ENCODE measurements around the gene TUBG1. TPM values are rescaled to one million over a fixed set of nuclear protein-coding genes. Genes with fewer than 3 reads are reported as not detected.
"Not testable (repeated sequence)": the region's sequence is repeated elsewhere in the genome, so short reads cannot be mapped to it uniquely, and the experiment has no call there.

The TUBG1 gene
- total RNA-seq, 2 donors from 2014 or later: 32.3 to 86.9 TPM

GRCh38 chr17:42612013-42612412, 2.5 kb downstream of the TUBG1 start:
- Histone ChIP-seq H3K9ac (ENCODE audit: low read depth in 2 of 2, low read length in 2 of 2) (no peak overlapping the region), H3K4me1 (peaks cover 2% of the 10 kb centered on the region), H3K27ac (no peak overlapping the region), H3K4me3 (no peak overlapping the region), H3K9me3 (no peaks in the 10 kb centered on the region), H3K27me3 (no peaks in the 10 kb centered on the region), H3K36me3 (peaks cover 5% of the 10 kb centered on the region)
- intact Hi-C loops (cut with DNase I): no loop called here
- no peak for DNase-seq
- TF ChIP-seq, protein P1, sequence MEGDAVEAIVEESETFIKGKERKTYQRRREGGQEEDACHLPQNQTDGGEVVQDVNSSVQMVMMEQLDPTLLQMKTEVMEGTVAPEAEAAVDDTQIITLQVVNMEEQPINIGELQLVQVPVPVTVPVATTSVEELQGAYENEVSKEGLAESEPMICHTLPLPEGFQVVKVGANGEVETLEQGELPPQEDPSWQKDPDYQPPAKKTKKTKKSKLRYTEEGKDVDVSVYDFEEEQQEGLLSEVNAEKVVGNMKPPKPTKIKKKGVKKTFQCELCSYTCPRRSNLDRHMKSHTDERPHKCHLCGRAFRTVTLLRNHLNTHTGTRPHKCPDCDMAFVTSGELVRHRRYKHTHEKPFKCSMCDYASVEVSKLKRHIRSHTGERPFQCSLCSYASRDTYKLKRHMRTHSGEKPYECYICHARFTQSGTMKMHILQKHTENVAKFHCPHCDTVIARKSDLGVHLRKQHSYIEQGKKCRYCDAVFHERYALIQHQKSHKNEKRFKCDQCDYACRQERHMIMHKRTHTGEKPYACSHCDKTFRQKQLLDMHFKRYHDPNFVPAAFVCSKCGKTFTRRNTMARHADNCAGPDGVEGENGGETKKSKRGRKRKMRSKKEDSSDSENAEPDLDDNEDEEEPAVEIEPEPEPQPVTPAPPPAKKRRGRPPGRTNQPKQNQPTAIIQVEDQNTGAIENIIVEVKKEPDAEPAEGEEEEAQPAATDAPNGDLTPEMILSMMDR (IDR thresholded peaks at IDR 0.05): no peak

- no peaks in the 10 kb centered on the region for H3K27me3 ChIP-seq
- DNase-seq: no peak
- H3K9me3 ChIP-seq: no peaks in the 10 kb centered on the region
- H3K4me3 ChIP-seq: no peak overlapping the region
- no peak overlapping the region for H3K27ac ChIP-seq
- H3K36me3 ChIP-seq: peaks cover 5% of the 10 kb centered on the region
- no peaks in the 10 kb centered on the region for H3K4me1 ChIP-seq
- TF ChIP-seq, protein P1 (IDR thresholded peaks at IDR 0.05): no peak
- no peak overlapping the region for H3K9ac ChIP-seq (ENCODE audit: low read depth in 2 of 2, low read length in 2 of 2)
- intact Hi-C loops (cut with DNase I): no loop called here
Measured at GRCh38 chr17:42613699-42614295, 4.3 kb downstream of the TUBG1 start.

DNA sequence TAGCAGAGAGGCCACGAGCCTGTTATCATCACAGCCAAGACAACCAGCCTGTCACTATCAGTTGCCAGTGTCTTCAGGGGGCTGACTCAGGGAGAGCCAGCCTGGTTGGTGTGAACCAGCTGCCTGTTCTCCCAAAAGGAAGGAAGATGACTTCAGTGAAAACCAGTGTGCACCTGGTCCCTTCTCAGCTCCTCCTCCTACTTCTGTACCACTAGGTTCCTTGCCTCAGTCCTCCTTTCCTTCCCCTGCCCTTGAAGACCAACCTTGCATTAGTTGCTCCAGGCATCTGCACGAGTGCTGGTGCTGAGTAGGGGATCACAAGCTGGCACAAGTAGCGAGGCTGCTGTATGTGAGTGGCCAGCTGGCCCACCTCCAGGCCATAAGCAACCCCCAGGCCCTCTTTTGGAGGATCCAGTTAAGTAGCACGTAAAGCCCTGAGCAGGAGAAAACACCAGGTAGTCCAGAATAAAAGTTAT, 8.5 kb downstream of the TUBG1 start:
- Histone ChIP-seq H3K4me1 (no peaks in the 10 kb centered on the region), H3K9ac (ENCODE audit: low read depth in 2 of 2, low read length in 2 of 2) (peak overlapping the region in 1 of 2 donors; percentile 12), H3K4me3 (no peak overlapping the region), H3K36me3 (peaks cover 5% of the 10 kb centered on the region), H3K27ac (no peak overlapping the region), H3K9me3 (no peaks in the 10 kb centered on the region), H3K27me3 (no peaks in the 10 kb centered on the region)
- TF ChIP-seq, protein P1 (IDR thresholded peaks at IDR 0.05): no peak
- intact Hi-C loops (cut with DNase I): no loop called here
- no peak for DNase-seq

DNA sequence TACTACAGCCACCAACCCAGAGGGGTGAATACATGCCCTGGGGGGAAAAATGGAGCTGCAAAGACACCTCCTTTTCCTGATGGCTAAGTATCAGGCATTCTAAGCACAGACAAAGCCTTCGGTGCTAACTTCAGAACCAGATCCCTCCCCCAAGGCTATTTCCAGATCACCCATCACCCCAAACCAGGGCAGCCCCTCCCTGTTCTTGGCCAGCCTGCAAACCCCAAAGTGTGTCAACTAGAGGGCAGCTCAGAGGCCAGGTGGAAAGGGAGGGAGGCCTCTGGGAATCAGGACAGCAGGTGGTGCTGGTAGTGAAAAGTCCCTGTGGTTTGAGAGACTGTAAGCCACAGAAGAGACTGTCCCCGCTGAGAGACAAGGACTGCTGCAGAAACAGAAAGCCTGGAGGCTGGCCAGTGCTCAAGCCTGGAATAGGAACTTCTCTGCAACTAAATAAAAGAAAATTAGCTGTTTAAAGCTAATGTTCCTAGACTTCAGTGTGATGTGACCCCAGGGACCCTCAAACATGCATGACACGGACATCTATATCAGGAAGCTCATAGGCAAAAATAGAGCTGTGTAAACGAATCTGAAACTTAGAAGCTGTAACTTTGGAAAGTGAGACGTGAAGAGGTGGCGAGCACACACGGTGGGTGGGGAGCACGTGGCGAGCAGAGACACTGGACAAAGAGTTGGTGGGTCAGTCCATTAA, 9.1 kb downstream of the TUBG1 start:
- H3K9me3 ChIP-seq: no peaks in the 10 kb centered on the region
- H3K36me3 ChIP-seq: peaks cover 4% of the 10 kb centered on the region
- intact Hi-C loops (cut with DNase I): no loop called here
- no peak overlapping the region for H3K27ac ChIP-seq
- H3K4me3 ChIP-seq: no peak overlapping the region
- TF ChIP-seq, protein P1 (IDR thresholded peaks at IDR 0.05): peak; percentile 24
- DNase-seq: peak; percentile 52
- H3K27me3 ChIP-seq: no peaks in the 10 kb centered on the region
- H3K4me1 ChIP-seq: no peaks in the 10 kb centered on the region
- H3K9ac ChIP-seq (ENCODE audit: low read depth in 2 of 2, low read length in 2 of 2): peak overlapping the region; percentile 12 to 38

GRCh38 chr17:42621987-42622386, 12.5 kb downstream of the TUBG1 start:
- DNase-seq; intact Hi-C loops (cut with DNase I): not testable (repeated sequence)

DNA sequence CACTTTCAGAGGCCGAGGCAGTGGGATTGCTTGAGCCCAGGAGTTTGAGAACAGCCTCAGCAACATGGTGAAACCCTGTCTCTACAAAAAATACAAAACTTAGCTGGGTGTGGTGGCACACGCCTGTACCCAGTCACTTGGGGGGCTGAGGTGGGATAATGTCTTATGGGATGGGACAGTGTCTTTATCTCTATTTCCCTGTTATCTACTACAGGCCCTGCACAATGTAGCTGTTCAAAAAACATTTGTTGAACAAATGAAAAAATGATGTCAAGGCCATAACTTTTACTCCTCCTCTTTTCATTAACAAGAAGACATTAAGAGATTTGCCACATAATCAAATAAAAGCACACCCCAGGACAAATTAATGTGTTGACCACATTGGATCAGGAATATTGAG, 13.8 kb downstream of the TUBG1 start:
- intact Hi-C loops (cut with DNase I): no loop called here
- Histone ChIP-seq H3K4me1 (no peaks in the 10 kb centered on the region), H3K4me3 (no peak overlapping the region), H3K36me3 (no peaks in the 10 kb centered on the region), H3K9me3 (no peaks in the 10 kb centered on the region), H3K27me3 (no peaks in the 10 kb centered on the region), H3K27ac (no peak overlapping the region), H3K9ac (ENCODE audit: low read depth in 2 of 2, low read length in 2 of 2) (no peak overlapping the region)
- TF ChIP-seq, protein P1 (IDR thresholded peaks at IDR 0.05): no peak
- no peak for DNase-seq

More at GRCh38 chr17:42621987-42622386, 12.5 kb downstream of the TUBG1 start:
- not testable (repeated sequence) for H3K4me1 ChIP-seq; H3K9me3 ChIP-seq; H3K9ac ChIP-seq (ENCODE audit: low read depth in 2 of 2, low read length in 2 of 2); H3K27me3 ChIP-seq; H3K36me3 ChIP-seq; H3K4me3 ChIP-seq; H3K27ac ChIP-seq
